GM23338 (cell line): ENCODE data around the gene SLC9A9. TPM values are rescaled to one million over a fixed set of nuclear protein-coding genes. Genes with fewer than 3 reads are reported as not detected.
A peak's percentile ranks its signal among the peaks of the same experiment; 100 is the strongest.

Source experiments
- ATAC-seq: fragments of 200-7000 bp; cut with Tn5 transposase; 3 replicates; pipeline ENCODE4 v1.9.1; 2020
- DNase-seq: peaks from one replicate; pipeline ENCODE4 v3.0.0-alpha.2; 2015; ENCODE audit warnings: low spot score
- H2AFZ ChIP-seq: fragments of 200-600 bp; sonication (generic); 2 replicates; pipeline ENCODE4 v1.8.0; 2016; ENCODE audit warnings: antibody characterized with exemption, mild to moderate bottlenecking, moderate library complexity
- H3F3A ChIP-seq: fragments of 200-600 bp; sonication (generic); replicated peaks from 2 replicates; pipeline ENCODE4 v1.8.0; 2017; ENCODE audit warnings: antibody characterized with exemption, mixed run types, low read depth
- H3K27ac ChIP-seq: fragments of 200-600 bp; sonication (generic); 2 replicates; pipeline ENCODE4 v1.6.1; 2016; ENCODE audit warnings: low read depth
- H3K27me3 ChIP-seq: fragments of 200-600 bp; sonication (generic); 2 replicates; pipeline ENCODE4 v1.8.0; 2016; ENCODE audit warnings: mild to moderate bottlenecking, mixed run types, moderate library complexity; ENCODE audit not compliant: insufficient read depth
- H3K36me3 ChIP-seq: fragments of 200-600 bp; sonication (generic); 2 replicates; pipeline ENCODE4 v1.8.0; 2016; ENCODE audit warnings: mild to moderate bottlenecking; ENCODE audit not compliant: insufficient read depth
- H3K4me1 ChIP-seq: fragments of 200-600 bp; sonication (generic); 2 replicates; pipeline ENCODE4 v1.8.0; 2016; ENCODE audit warnings: mild to moderate bottlenecking, moderate library complexity; ENCODE audit not compliant: insufficient read depth
- H3K4me2 ChIP-seq: fragments of 200-600 bp; sonication (generic); 2 replicates; pipeline ENCODE4 v1.7.1; 2017; ENCODE audit warnings: mixed run types
- H3K4me3 ChIP-seq: fragments of 200-600 bp; sonication (generic); 2 replicates; pipeline ENCODE4 v1.6.1; 2016; ENCODE audit warnings: mixed run types
- H3K79me2 ChIP-seq: fragments of 200-600 bp; sonication (generic); replicated peaks from 2 replicates; pipeline ENCODE4 v1.8.0; 2017; ENCODE audit warnings: mild to moderate bottlenecking; ENCODE audit not compliant: insufficient read depth
- H3K9me2 ChIP-seq: fragments of 200-600 bp; sonication (generic); 2 replicates; pipeline ENCODE4 v1.8.0; 2017; ENCODE audit not compliant: insufficient read depth
- H4K20me1 ChIP-seq: fragments of 200-600 bp; sonication (generic); replicated peaks from 2 replicates; pipeline ENCODE4 v1.8.0; 2017; ENCODE audit warnings: mild to moderate bottlenecking; ENCODE audit not compliant: insufficient read depth
- H3K27ac Mint-ChIP-seq: 2 replicates; pipeline ENCODE4 v1.8.0; 2020; ENCODE audit warnings: inconsistent platforms, mild to moderate bottlenecking, moderate library complexity, mixed read lengths
- H3K27me3 Mint-ChIP-seq: 3 replicates; pipeline ENCODE4 v1.8.0; 2022; ENCODE audit warnings: low read depth, mild to moderate bottlenecking, moderate library complexity, mixed read lengths, inconsistent platforms; ENCODE audit not compliant: insufficient read depth, poor library complexity
- H3K36me3 Mint-ChIP-seq: 3 replicates; pipeline ENCODE4 v1.8.0; 2021; ENCODE audit warnings: low read depth, mild to moderate bottlenecking, inconsistent platforms, moderate library complexity, mixed read lengths
- H3K4me1 Mint-ChIP-seq: 3 replicates; pipeline ENCODE4 v1.8.0; 2020; ENCODE audit warnings: mild to moderate bottlenecking, inconsistent platforms, mixed read lengths
- H3K4me3 Mint-ChIP-seq: 3 replicates; pipeline ENCODE4 v1.8.0; 2021; ENCODE audit warnings: moderate library complexity, mild to moderate bottlenecking, inconsistent platforms, mixed read lengths
- H3K9me3 Mint-ChIP-seq: 3 replicates; pipeline ENCODE4 v1.8.0; 2020; ENCODE audit warnings: moderate library complexity, mild to moderate bottlenecking, inconsistent platforms, mixed read lengths
- CREB1 ChIP-seq: fragments of 250-450 bp; sonication (Bioruptor Pico); IDR thresholded peaks from 2 replicates; pipeline ENCODE4 v1.5.0; 2020; ENCODE audit warnings: low read depth, mild to moderate bottlenecking, moderate library complexity
- EZH2 ChIP-seq: fragments of 200-600 bp; sonication (generic); IDR thresholded peaks from one replicate; pipeline ENCODE4 v1.8.0; 2017; ENCODE audit warnings: antibody characterized with exemption, mild to moderate bottlenecking, low read depth; ENCODE audit not compliant: unreplicated experiment
- EZH2phosphoT487 ChIP-seq: fragments of 200-600 bp; sonication (generic); IDR thresholded peaks from one replicate; pipeline ENCODE4 v1.8.1; 2018; ENCODE audit warnings: antibody characterized with exemption; ENCODE audit not compliant: unreplicated experiment
- JUNB ChIP-seq: IDR thresholded peaks from one replicate; pipeline ENCODE4 v1.6.1; 2016; ENCODE audit warnings: antibody characterized with exemption; ENCODE audit not compliant: unreplicated experiment
- NANOG ChIP-seq: IDR thresholded peaks from 2 replicates; pipeline ENCODE4 v1.6.1; 2016; ENCODE audit warnings: antibody characterized with exemption, borderline replicate concordance
- POLR2AphosphoS5 ChIP-seq: IDR thresholded peaks from 2 replicates; pipeline ENCODE4 v1.6.1; 2016; ENCODE audit warnings: antibody characterized with exemption, low read depth
- REST ChIP-seq: IDR thresholded peaks from one replicate; pipeline ENCODE4 v1.6.1; 2018; ENCODE audit warnings: antibody characterized with exemption; ENCODE audit not compliant: unreplicated experiment
- STAT1 ChIP-seq: IDR thresholded peaks from one replicate; pipeline ENCODE4 v1.6.1; 2016; ENCODE audit warnings: antibody characterized with exemption; ENCODE audit not compliant: unreplicated experiment
- ZNF114 ChIP-seq: fragments of 250-450 bp; sonication (Bioruptor Pico); IDR thresholded peaks from 2 replicates; pipeline ENCODE4 v1.5.0; 2020; ENCODE audit warnings: mild to moderate bottlenecking, moderate library complexity
- ZNF331 ChIP-seq: fragments of 250-450 bp; sonication (Bioruptor Pico); IDR thresholded peaks from 2 replicates; pipeline ENCODE4 v1.5.0; 2020; ENCODE audit warnings: low read depth, mild to moderate bottlenecking, moderate library complexity
- polyA plus RNA-seq: library from polyadenylated mRNA; unstranded; fragments of >200 nt; fragmentation: Nextera tagmentation; extraction: Ambion mirVana; gene quantifications from 2 replicates; pipeline ENCODE4 v1.2.1, GENCODE V29; 2016
- total RNA-seq: library from RNA; depleted of rRNA; stranded (reverse); fragments of >200 nt; shearing (Covaris generic); gene quantifications from 2 replicates; pipeline ENCODE4 v1.2.3, GENCODE V29; 2014
- TF ChIP-seq, protein P1 (sequence below), 2 experiments: fragments of 200-600 bp in 1 of 2; sonication (generic) in 1 of 2; conservative IDR thresholded peaks; 2 replicates each; pipeline versions ENCODE4 v1.5.1 to v1.6.1; 2016 to 2017; ENCODE audit warnings: antibody characterized with exemption in 2 of 2, low read depth in 2 of 2, mild to moderate bottlenecking in 2 of 2, moderate library complexity in 1 of 2
- TF ChIP-seq, protein P2 (sequence below): IDR thresholded peaks from 2 replicates; pipeline ENCODE4 v1.6.1; 2016; ENCODE audit warnings: antibody characterized with exemption
- TF ChIP-seq, protein P3 (sequence below): fragments of 250-450 bp; sonication (Bioruptor Pico); IDR thresholded peaks from 2 replicates; pipeline ENCODE4 v1.5.0; 2020; ENCODE audit warnings: mild to moderate bottlenecking, moderate library complexity

SLC9A9 gene
- total and polyA plus RNA-seq, 2 experiments from 2014 or later: 1.3 to 1.6 TPM

GRCh38 chr3:143883151-143883550 is 34.9 kb upstream of the SLC9A9 start:
- DNase-seq (no peak), ATAC-seq (no peak)
- H3K4me1 Mint-ChIP-seq: peaks cover 10% of the 10 kb centered on the region
- H3K27ac Mint-ChIP-seq: no peak overlapping the region
- H3K36me3 Mint-ChIP-seq: peaks cover 3% of the 10 kb centered on the region; the same call in 1 of the 3 replicates
- Histone ChIP-seq H3K79me2 (no peaks in the 10 kb centered on the region), H4K20me1 (no peaks in the 10 kb centered on the region), H3K27ac (no peak overlapping the region), H3K36me3 (no peaks in the 10 kb centered on the region), H3K27me3 (no peaks in the 10 kb centered on the region), H3K4me2 (no peak overlapping the region), H3K9me2 (no peaks in the 10 kb centered on the region), H3F3A (no peaks in the 10 kb centered on the region), H3K4me3 (no peak overlapping the region), H3K4me1 (peaks cover 7% of the 10 kb centered on the region), H2AFZ (peak overlapping the region; percentile 89)
- TF ChIP-seq EZH2phosphoT487 (no peak), EZH2 (no peak), CREB1 (CRISPR knock-in tag) (no peak), ZNF331 (CRISPR knock-in tag) (no peak), ZNF114 (CRISPR knock-in tag) (no peak), JUNB (no peak), REST (no peak), STAT1 (no peak), POLR2AphosphoS5 (no peak), NANOG (no peak)
- TF ChIP-seq, protein P1, sequence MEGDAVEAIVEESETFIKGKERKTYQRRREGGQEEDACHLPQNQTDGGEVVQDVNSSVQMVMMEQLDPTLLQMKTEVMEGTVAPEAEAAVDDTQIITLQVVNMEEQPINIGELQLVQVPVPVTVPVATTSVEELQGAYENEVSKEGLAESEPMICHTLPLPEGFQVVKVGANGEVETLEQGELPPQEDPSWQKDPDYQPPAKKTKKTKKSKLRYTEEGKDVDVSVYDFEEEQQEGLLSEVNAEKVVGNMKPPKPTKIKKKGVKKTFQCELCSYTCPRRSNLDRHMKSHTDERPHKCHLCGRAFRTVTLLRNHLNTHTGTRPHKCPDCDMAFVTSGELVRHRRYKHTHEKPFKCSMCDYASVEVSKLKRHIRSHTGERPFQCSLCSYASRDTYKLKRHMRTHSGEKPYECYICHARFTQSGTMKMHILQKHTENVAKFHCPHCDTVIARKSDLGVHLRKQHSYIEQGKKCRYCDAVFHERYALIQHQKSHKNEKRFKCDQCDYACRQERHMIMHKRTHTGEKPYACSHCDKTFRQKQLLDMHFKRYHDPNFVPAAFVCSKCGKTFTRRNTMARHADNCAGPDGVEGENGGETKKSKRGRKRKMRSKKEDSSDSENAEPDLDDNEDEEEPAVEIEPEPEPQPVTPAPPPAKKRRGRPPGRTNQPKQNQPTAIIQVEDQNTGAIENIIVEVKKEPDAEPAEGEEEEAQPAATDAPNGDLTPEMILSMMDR (conservative IDR thresholded peaks at IDR 0.05; ENCODE audit: low read depth in 2 of 2): no peak
- TF ChIP-seq, protein P2, sequence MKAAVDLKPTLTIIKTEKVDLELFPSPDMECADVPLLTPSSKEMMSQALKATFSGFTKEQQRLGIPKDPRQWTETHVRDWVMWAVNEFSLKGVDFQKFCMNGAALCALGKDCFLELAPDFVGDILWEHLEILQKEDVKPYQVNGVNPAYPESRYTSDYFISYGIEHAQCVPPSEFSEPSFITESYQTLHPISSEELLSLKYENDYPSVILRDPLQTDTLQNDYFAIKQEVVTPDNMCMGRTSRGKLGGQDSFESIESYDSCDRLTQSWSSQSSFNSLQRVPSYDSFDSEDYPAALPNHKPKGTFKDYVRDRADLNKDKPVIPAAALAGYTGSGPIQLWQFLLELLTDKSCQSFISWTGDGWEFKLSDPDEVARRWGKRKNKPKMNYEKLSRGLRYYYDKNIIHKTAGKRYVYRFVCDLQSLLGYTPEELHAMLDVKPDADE: no peak
- TF ChIP-seq, protein P3, sequence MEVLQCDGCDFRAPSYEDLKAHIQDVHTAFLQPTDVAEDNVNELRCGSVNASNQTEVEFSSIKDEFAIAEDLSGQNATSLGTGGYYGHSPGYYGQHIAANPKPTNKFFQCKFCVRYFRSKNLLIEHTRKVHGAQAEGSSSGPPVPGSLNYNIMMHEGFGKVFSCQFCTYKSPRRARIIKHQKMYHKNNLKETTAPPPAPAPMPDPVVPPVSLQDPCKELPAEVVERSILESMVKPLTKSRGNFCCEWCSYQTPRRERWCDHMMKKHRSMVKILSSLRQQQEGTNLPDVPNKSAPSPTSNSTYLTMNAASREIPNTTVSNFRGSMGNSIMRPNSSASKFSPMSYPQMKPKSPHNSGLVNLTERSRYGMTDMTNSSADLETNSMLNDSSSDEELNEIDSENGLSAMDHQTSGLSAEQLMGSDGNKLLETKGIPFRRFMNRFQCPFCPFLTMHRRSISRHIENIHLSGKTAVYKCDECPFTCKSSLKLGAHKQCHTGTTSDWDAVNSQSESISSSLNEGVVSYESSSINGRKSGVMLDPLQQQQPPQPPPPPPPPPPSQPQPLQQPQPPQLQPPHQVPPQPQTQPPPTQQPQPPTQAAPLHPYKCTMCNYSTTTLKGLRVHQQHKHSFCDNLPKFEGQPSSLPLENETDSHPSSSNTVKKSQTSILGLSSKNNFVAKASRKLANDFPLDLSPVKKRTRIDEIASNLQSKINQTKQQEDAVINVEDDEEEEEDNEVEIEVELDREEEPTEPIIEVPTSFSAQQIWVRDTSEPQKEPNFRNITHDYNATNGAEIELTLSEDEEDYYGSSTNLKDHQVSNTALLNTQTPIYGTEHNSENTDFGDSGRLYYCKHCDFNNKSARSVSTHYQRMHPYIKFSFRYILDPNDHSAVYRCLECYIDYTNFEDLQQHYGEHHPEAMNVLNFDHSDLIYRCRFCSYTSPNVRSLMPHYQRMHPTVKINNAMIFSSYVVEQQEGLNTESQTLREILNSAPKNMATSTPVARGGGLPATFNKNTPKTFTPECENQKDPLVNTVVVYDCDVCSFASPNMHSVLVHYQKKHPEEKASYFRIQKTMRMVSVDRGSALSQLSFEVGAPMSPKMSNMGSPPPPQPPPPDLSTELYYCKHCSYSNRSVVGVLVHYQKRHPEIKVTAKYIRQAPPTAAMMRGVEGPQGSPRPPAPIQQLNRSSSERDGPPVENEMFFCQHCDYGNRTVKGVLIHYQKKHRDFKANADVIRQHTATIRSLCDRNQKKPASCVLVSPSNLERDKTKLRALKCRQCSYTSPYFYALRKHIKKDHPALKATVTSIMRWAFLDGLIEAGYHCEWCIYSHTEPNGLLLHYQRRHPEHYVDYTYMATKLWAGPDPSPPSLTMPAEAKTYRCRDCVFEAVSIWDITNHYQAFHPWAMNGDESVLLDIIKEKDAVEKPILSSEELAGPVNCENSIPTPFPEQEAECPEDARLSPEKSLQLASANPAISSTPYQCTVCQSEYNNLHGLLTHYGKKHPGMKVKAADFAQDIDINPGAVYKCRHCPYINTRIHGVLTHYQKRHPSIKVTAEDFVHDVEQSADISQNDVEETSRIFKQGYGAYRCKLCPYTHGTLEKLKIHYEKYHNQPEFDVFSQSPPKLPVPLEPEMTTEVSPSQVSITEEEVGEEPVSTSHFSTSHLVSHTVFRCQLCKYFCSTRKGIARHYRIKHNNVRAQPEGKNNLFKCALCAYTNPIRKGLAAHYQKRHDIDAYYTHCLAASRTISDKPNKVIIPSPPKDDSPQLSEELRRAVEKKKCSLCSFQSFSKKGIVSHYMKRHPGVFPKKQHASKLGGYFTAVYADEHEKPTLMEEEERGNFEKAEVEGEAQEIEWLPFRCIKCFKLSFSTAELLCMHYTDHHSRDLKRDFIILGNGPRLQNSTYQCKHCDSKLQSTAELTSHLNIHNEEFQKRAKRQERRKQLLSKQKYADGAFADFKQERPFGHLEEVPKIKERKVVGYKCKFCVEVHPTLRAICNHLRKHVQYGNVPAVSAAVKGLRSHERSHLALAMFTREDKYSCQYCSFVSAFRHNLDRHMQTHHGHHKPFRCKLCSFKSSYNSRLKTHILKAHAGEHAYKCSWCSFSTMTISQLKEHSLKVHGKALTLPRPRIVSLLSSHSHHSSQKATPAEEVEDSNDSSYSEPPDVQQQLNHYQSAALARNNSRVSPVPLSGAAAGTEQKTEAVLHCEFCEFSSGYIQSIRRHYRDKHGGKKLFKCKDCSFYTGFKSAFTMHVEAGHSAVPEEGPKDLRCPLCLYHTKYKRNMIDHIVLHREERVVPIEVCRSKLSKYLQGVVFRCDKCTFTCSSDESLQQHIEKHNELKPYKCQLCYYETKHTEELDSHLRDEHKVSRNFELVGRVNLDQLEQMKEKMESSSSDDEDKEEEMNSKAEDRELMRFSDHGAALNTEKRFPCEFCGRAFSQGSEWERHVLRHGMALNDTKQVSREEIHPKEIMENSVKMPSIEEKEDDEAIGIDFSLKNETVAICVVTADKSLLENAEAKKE: no peak
- 0 out of 3 replicates have a peak, but pooled peaks cover 3% of the 10 kb centered on the region for H3K9me3 Mint-ChIP-seq
- H3K27me3 Mint-ChIP-seq: peaks cover 4% of the 10 kb centered on the region
- H3K4me3 Mint-ChIP-seq: no peak overlapping the region
